Stimulated activated CD4-positive, alpha-beta T cell treated with anti-CD3 and anti-CD28 coated beads, Interleukin-15, amount 100 ng/mL, for 48 hours (primary cell): ENCODE data around the gene PLIN1.

Experiments used
- DNase-seq, 2 donors: peaks; one replicate each; pipeline ENCODE4 v3.0.0-alpha.2; 2020; ENCODE audit warnings: low read depth in 2 of 2

Gene PLIN1

DNA sequence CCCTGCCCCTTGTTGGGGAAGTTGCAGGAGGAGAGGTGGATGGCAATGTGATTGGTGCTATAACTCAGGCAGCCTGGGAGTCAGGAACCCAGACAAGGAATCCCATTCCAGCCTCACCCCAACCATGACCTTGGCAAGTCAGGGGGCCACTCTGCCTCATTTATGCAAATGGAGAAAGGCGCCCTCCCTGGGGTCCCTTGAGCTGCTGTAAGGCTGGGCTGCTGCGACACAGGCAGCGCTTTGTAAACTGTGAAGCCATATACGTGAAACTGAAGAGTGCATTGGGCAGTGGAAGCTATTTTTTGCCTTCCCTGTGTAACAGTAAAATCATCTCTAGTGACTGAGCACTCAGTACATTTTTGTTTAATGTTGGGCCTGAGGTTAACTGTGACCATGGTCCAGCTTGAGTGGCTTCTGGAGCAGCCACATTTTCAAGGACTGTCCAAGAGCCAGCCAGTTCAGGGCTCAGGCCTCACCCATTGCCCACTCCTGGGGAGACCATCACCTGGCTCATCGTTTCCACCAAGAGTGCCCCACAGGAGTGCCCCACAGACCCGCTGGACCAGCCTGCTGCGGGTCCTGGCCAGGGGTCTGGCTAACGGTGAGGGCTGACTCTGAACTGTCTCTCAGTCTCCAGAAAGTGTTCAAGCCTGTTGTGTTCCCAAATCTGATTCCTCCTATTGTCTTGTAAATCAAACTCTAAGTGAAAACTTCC, 51.8 kb downstream of the PLIN1 start:
- DNase-seq = no peak

DNA sequence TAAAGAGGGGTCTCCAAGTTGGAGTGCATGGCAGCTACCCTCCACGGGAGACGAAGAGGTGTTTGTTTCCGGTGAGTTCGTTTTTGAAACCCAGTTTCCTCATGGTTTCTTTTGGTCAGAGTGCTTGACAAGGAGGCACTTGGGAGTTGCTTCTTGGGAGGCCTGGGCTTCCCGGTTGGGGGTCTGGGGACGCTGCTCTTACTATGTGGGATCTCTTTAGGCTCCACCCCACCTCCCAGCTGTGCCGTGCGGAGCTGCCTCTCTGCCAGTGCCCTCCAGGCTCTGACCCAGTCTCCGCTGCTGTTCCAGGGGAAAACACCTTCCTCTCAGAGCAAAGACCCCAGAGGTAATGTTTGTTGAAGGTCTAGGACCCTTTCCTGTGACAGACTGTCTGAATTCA, 53.5 kb downstream of the PLIN1 start:
- no peak for DNase-seq

DNA sequence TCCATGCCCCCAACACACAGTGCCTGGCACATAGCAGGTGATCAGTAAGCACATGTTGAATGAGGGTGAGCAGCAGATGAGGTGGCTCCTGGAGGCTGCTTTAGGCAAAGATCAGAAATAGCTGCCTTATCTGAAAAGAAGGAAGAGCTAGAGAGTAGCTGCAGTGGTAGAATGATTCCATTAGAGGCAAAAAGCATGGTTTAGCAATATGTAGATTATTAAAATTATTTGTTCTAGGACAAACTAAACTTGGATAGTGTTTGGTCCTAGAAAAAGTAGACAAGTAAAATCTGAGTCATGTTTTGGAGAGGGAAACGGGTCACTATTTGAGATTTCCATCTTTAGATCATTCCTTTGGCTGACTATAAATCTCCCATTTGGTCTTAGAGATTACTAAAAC, 56.0 kb downstream of the PLIN1 start:
- no peak for DNase-seq

DNA sequence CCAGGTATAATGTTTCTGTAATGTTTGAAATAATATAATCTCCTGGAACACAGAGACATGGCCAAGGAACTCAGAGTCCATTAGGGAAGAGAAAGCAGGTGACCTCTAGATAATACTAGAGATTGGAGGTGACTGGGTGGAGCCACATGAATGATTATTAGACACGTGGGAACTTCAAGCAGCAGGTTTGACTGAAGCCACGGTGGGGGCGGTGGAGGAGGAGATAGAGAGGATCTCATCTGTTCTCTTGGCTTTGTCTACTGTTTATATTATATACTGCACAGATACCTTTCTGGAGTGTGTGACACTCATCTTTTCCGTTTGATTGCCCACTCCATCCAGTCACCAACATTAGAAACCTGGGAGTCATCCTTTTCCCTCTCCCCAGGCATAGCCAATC, 57.6 kb downstream of the PLIN1 start:
- no peak for DNase-seq

DNA sequence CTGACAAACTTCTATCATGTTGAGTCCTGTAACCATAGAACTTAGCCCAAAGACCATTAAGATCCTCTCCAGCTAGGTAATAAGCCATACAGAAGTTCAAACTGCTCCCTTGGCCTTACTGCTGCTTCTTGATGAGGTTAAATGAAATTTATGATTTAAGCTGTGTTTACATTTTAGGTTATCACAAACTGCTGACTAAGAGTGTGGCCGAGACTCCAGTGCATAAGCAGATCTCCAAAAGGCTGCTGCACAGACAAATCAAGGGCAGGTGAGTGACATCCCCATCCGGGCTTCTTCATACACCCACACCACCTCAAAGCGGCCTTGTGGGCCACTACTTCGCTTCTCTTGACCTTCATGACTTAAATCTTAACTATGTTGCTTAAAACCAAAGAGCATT, 62.9 kb downstream of the PLIN1 start:
- no peak for DNase-seq

DNA sequence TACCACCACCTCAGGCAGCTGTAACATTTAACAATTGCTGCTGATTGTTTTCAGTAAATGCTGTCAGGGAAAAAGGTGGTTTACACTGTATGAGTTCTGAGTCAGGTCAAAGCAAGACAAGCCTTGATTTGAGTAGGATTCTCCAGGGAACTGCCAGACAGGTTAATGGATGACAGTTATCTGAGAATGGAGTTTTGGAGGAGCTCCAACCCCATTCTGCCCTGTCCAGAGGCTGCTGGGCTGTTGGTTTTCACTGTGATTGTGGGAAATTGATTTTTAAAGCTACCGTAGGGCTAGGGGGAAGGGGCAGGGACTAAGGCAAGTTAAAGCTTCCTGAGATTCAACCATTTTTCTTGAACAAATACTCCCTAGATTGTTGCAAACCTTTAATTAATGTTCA, 64.0 kb downstream of the PLIN1 start:
- no peak for DNase-seq
